Renal pelvis (tissue), 4 donors: ENCODE results near the gene SYDE2. TPM values are rescaled to one million over a fixed set of nuclear protein-coding genes. Genes with fewer than 3 reads are reported as not detected.

ENCODE experiments used
- DNase-seq: peaks from one replicate; pipeline ENCODE4 v3.0.0-alpha.2; 2013
- polyA plus RNA-seq, 3 donors: library from polyadenylated mRNA; unstranded; fragments of 120-200 nt; gene quantifications; one replicate each; pipeline ENCODE4 v1.2.1, GENCODE V29; 2013; ENCODE audit not compliant: insufficient read length in 3 of 3

The SYDE2 gene
- polyA plus RNA-seq, 3 donors: 6.8 to 12.0 (median 10.4) TPM

- DNase-seq: no peak
These were observed 67.2 kb downstream of the SYDE2 start for GRCh38 chr1:85133565-85134159.

- no peak for DNase-seq
These were observed 68.6 kb downstream of the SYDE2 start for GRCh38 chr1:85132078-85132720.

- no peak for DNase-seq
These were observed 72.5 kb downstream of the SYDE2 start for GRCh38 chr1:85128316-85128715.

- DNase-seq: no peak
These were observed 74.9 kb downstream of the SYDE2 start for GRCh38 chr1:85125891-85126290.

- no peak for DNase-seq
These were observed 76.7 kb downstream of the SYDE2 start for GRCh38 chr1:85124091-85124490.

- no peak for DNase-seq
These were observed 78.6 kb downstream of the SYDE2 start for GRCh38 chr1:85122169-85122568.

- DNase-seq: no peak
These were observed 79.1 kb downstream of the SYDE2 start for GRCh38 chr1:85121744-85122143.

GRCh38 chr1:85118751-85119150 lies 82.1 kb downstream of the SYDE2 start:
- no peak for DNase-seq

- no peak for DNase-seq
These were observed 84.0 kb downstream of the SYDE2 start for GRCh38 chr1:85116856-85117255.

- no peak for DNase-seq
These were observed 84.9 kb downstream of the SYDE2 start for GRCh38 chr1:85115933-85116332.

- DNase-seq: no peak
These were observed 89.1 kb downstream of the SYDE2 start for GRCh38 chr1:85111695-85112094.

- peak; percentile 62 for DNase-seq
These were observed 91.3 kb downstream of the SYDE2 start for GRCh38 chr1:85109475-85109874.

Other genes with a start within 250 kb of the SYDE2 start
- gene MCOLN2, start 203.9 kb downstream of the SYDE2 start, polyA plus RNA-seq: 1 to 10 TPM in 2 of 3 donors, under 1 TPM in 1; 0.97 to 4.2 (median 1.5) TPM
- 10 to 100 TPM in 2 of 3 donors, 1 to 10 TPM in 1; 8.1 to 22.7 (median 17.1) TPM for gene MCOLN3, start 152.5 kb downstream of the SYDE2 start, polyA plus RNA-seq
- 10 to 100 TPM; 36.3 to 42.5 (median 39.7) TPM for gene C1orf52, start 58.6 kb upstream of the SYDE2 start, polyA plus RNA-seq
- gene BCL10, start 75.6 kb upstream of the SYDE2 start, polyA plus RNA-seq: 10 to 100 TPM; 19.7 to 25.4 (median 21.8) TPM